NT2/D1 (cell line): Measurements from ENCODE around the gene IRF8.

Source experiments
- DNase-seq: peaks from one replicate; pipeline ENCODE4 v3.0.0-alpha.2; 2011; ENCODE audit warnings: low read depth, low spot score
- H3K27me3 ChIP-seq: 2 replicates; pipeline ENCODE4 v1.6.0; 2011; ENCODE audit warnings: mild to moderate bottlenecking; ENCODE audit not compliant: insufficient read length, insufficient read depth
- H3K36me3 ChIP-seq: 2 replicates; pipeline ENCODE4 v1.6.1; 2011; ENCODE audit warnings: mild to moderate bottlenecking, low read length, mixed read lengths; ENCODE audit not compliant: insufficient read depth, insufficient read length
- H3K4me1 ChIP-seq: 2 replicates; pipeline ENCODE4 v1.5.1; 2011; ENCODE audit not compliant: insufficient read depth, insufficient read length
- H3K4me3 ChIP-seq: 2 replicates; pipeline ENCODE4 v1.5.1; 2011; ENCODE audit warnings: low read depth; ENCODE audit not compliant: insufficient read length
- H3K9ac ChIP-seq: 2 replicates; pipeline ENCODE4 v1.6.0; 2011; ENCODE audit warnings: low read depth; ENCODE audit not compliant: insufficient read length
- H3K9me3 ChIP-seq: 2 replicates; pipeline ENCODE4 v1.5.1; 2011; ENCODE audit warnings: mild to moderate bottlenecking, low read length; ENCODE audit not compliant: insufficient read depth
- SUZ12 ChIP-seq: IDR thresholded peaks from 2 replicates; pipeline ENCODE4 v1.6.1; 2011; ENCODE audit not compliant: insufficient read length, insufficient read depth; ENCODE audit errors: extremely low read depth
- YY1 ChIP-seq: IDR thresholded peaks from 2 replicates; pipeline ENCODE4 v1.6.1; 2011; ENCODE audit not compliant: insufficient read length, insufficient read depth
- ZNF274 ChIP-seq: IDR thresholded peaks from 2 replicates; pipeline ENCODE4 v1.6.1; 2011; ENCODE audit warnings: mild to moderate bottlenecking, low read depth, low read length

IRF8 gene

DNA sequence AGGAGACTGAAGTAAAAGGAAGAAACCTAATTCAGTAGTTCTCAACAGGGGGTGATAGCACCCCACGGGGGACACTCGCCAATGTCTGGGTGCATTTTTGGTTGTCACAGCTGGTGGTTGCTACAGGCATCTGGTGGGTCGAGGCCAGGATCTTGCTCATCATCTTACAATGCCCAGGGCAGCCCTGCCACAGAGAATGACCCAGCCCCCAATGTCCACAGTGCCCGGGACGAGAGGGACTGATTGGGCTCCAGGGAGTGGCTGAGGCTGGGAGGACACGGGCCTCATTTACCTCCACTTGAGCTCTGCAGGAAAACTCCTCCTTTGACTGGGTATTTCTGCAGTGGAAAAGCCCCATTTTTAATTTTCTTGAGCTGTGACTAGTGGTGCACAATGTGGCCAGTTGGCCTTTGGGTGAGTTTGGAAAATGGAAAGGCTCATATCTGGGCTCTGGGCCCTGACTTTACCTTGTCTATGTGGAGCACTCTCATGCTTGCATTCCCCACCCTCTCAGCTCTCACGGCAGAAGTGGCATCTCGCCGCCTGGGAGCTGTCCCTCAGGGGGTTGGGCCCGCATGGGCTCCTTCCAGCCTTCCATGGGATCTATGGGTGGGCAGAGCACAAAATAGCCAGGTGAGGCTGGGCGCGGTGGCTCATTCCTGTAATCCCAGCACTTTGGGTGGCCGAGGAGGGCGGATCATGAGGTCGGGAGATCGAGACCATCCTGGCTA, 37.7 kb upstream of the IRF8 start:
- Histone ChIP-seq H3K36me3 (no peaks in the 10 kb centered on the region), H3K9ac (no peak overlapping the region), H3K4me1 (peaks cover 5% of the 10 kb centered on the region), H3K27me3 (peaks cover 12% of the 10 kb centered on the region), H3K4me3 (no peak overlapping the region), H3K9me3 (no peaks in the 10 kb centered on the region)
- no peak for DNase-seq
- TF ChIP-seq YY1 (no peak), ZNF274 (no peak), SUZ12 (no peak)

DNA sequence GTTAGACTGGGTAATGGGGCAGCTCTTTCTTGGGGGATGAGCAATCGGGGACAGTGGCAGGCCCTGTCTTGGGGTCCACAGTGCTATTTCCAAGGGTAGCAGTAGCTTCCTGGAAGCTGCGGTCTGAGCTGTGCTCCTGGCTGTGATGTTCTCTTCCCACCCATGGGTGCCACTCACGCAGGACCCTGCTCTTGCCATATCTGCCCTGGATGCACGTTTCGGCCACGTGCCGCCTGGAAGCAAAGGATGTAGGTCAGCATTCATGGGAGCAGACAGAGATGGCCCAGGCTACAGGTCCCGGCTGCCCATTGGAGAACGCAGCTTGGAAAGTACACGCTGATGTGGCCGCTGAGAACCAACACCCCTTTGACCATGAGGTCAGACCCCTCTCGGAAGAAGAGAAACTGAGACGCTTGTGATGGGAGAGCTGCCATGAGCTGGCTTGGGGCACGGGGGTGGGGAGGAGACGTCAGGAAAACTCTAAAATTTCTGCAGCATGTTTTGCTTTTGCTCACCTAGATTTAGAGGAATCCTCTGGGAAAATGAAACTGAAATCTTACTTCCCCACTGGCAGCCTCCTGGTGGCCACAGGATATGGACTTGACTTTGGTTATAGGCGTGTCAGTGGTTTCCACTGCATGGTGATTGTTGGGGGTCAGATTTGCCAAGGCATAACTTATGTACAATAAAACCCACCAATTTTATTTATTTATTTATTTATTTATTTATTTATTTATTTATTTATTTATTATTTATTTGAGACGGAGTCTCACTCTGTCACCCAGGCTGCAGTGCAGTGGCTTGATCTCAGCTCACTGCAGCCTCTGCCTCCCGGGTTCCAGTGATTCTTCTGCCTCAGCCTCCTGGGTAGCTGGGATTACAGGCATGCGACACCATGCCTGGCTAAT, 36.2 kb upstream of the IRF8 start:
- no peaks in the 10 kb centered on the region for H3K9me3 ChIP-seq
- no peak overlapping the region for H3K9ac ChIP-seq
- H3K4me3 ChIP-seq = no peak overlapping the region
- no peaks in the 10 kb centered on the region for H3K36me3 ChIP-seq
- no peak for DNase-seq
- H3K27me3 ChIP-seq = peaks cover 8% of the 10 kb centered on the region
- TF ChIP-seq YY1 = no peak
- no peak for TF ChIP-seq ZNF274
- TF ChIP-seq SUZ12 = no peak
- peaks cover 5% of the 10 kb centered on the region for H3K4me1 ChIP-seq

DNA sequence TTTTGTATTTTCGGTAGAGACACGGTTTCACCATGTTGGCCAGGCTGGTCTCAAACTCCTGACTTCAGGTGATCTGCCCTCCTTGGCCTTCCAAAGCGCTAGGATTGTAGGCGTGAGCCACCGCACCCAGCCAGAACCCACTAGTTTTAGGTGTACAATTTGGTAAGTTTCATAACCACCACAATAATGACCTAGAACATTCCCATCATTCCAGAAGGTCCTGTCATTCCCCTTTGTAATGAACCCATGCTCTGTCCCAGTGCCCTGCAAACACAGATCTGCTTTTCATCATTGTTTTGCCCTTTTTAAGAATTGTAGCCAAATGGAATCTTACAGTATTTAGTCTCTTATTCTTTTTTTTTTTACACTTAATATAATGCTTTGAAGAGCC, 35.6 kb upstream of the IRF8 start:
- Histone ChIP-seq H3K36me3 (no peaks in the 10 kb centered on the region), H3K9ac (no peak overlapping the region), H3K4me1 (peaks cover 5% of the 10 kb centered on the region), H3K9me3 (no peaks in the 10 kb centered on the region), H3K27me3 (peaks cover 8% of the 10 kb centered on the region), H3K4me3 (no peak overlapping the region)
- DNase-seq = no peak
- TF ChIP-seq ZNF274 (no peak), SUZ12 (no peak), YY1 (no peak)

DNA sequence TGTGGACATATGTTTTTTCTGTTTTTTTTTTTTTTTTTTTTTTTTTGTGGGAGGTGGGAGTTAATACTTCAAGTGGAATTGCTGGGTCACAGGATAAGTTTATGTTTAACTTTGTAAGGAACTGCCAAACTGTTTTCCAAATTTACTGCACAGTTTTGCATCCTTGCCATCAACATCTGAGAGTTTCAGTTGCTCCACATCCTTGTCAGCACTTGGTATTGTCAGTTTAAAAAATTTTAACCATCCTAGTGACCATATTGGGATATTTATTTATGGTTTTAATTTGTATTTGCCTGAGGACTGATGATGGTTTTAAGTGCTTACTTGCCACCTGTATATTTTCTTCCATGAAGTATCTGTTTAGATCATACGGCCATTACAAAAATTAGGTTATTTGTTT, 34.0 kb upstream of the IRF8 start:
- H3K9me3 ChIP-seq = no peaks in the 10 kb centered on the region
- DNase-seq = no peak
- H3K36me3 ChIP-seq = no peaks in the 10 kb centered on the region
- peaks cover 6% of the 10 kb centered on the region for H3K27me3 ChIP-seq
- no peak for TF ChIP-seq SUZ12
- TF ChIP-seq YY1 = no peak
- TF ChIP-seq ZNF274 = no peak
- H3K4me3 ChIP-seq = no peak overlapping the region
- peaks cover 2% of the 10 kb centered on the region for H3K4me1 ChIP-seq
- no peak overlapping the region for H3K9ac ChIP-seq

DNA sequence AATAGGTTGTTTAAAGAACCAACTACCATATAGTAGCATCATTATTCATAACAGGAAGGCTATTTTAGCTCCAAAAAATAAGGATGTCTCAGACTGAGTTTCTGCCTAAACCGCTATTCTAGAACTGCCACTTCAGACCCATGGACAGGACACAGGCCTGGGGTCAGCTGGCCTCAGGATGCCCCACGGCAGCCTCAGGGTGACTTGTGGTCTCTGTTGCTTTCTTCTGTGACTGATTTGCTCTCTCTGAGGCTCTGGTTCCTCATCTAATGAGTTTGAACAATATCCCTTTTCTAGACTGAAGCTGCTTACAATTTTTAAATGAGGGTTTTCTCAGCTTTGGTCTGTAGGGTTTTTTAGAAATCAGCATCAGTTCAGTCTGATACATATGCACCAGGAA, 31.8 kb upstream of the IRF8 start:
- H3K36me3 ChIP-seq = no peaks in the 10 kb centered on the region
- no peaks in the 10 kb centered on the region for H3K27me3 ChIP-seq
- TF ChIP-seq ZNF274 = no peak
- TF ChIP-seq SUZ12 = no peak
- no peak for TF ChIP-seq YY1
- no peak for DNase-seq
- H3K4me1 ChIP-seq = no peaks in the 10 kb centered on the region
- no peak overlapping the region for H3K4me3 ChIP-seq
- no peak overlapping the region for H3K9ac ChIP-seq
- no peaks in the 10 kb centered on the region for H3K9me3 ChIP-seq

DNA sequence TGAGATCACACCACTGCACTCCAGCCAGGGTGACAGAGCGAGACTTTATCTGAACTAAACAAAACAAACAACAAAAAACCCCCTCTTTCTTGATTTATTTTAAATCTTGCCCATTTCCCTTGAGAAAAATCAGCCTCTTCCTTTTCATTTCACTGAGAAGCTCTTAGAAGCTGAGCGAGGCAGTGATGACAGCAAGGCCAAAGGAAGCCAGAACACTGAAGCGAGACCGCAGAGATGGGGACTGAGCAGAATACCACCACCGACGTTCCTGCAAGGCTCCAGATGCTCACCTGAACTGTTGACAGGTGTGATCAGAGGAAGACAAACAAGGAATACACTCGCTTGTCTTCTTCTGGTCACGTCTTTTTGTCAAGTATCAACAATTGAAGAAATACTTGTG, 30.5 kb upstream of the IRF8 start:
- DNase-seq = no peak
- H3K4me3 ChIP-seq = no peak overlapping the region
- H3K27me3 ChIP-seq = no peaks in the 10 kb centered on the region
- no peak overlapping the region for H3K9ac ChIP-seq
- no peak for TF ChIP-seq YY1
- TF ChIP-seq SUZ12 = no peak
- TF ChIP-seq ZNF274 = no peak
- H3K4me1 ChIP-seq = no peaks in the 10 kb centered on the region
- no peaks in the 10 kb centered on the region for H3K36me3 ChIP-seq
- no peaks in the 10 kb centered on the region for H3K9me3 ChIP-seq

DNA sequence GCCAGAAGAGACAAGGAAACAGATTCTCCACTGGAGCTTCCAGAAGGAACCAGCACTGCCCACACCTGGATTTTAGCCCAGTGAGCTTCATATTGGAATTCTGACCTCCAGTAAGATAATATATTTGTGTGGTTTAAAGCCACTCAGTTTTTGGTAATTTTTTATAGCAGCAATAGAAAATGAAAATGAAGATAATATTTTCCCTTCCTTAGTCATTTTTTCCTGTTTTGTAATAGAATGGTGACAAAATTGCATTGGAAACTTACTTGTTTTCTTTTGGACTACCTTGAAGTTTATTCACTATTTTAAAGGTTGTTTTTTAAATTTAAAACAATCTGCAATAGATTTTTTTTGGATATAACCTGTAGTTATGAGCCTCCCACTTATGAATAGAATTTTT, 29.8 kb upstream of the IRF8 start:
- no peaks in the 10 kb centered on the region for H3K4me1 ChIP-seq
- no peak overlapping the region for H3K4me3 ChIP-seq
- no peaks in the 10 kb centered on the region for H3K27me3 ChIP-seq
- TF ChIP-seq SUZ12 (no peak), ZNF274 (no peak), YY1 (no peak)
- no peak for DNase-seq
- no peaks in the 10 kb centered on the region for H3K9me3 ChIP-seq
- no peak overlapping the region for H3K9ac ChIP-seq
- H3K36me3 ChIP-seq = no peaks in the 10 kb centered on the region
